22Rv1 (cell line): ENCODE data around the gene GSG1L.

ENCODE experiments used
- ZFX ChIP-seq: fragments of 450-650 bp; IDR thresholded peaks from 2 replicates; pipeline ENCODE4 v1.6.1; 2017; ENCODE audit warnings: antibody characterized with exemption, borderline replicate concordance
- TF ChIP-seq, protein P1 (sequence below): fragments of 450-650 bp; IDR thresholded peaks from 2 replicates; pipeline ENCODE4 v1.5.1; 2017; ENCODE audit warnings: mild to moderate bottlenecking

- TF ChIP-seq, protein P1, sequence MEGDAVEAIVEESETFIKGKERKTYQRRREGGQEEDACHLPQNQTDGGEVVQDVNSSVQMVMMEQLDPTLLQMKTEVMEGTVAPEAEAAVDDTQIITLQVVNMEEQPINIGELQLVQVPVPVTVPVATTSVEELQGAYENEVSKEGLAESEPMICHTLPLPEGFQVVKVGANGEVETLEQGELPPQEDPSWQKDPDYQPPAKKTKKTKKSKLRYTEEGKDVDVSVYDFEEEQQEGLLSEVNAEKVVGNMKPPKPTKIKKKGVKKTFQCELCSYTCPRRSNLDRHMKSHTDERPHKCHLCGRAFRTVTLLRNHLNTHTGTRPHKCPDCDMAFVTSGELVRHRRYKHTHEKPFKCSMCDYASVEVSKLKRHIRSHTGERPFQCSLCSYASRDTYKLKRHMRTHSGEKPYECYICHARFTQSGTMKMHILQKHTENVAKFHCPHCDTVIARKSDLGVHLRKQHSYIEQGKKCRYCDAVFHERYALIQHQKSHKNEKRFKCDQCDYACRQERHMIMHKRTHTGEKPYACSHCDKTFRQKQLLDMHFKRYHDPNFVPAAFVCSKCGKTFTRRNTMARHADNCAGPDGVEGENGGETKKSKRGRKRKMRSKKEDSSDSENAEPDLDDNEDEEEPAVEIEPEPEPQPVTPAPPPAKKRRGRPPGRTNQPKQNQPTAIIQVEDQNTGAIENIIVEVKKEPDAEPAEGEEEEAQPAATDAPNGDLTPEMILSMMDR, result no peak
- no peak for TF ChIP-seq ZFX
Measured at GRCh38 chr16:28062261-28062846, 1.2 kb downstream of the GSG1L start.
